Hematopoietic multipotent progenitor cell treated with erythropoietin and hydrocortisone succinate and interleukin-3 and kit ligand, for 6 days (in vitro differentiated cells): ENCODE measurements around the gene DNPH1.

Experiments used
- DNase-seq: peaks from one replicate; pipeline ENCODE4 v3.0.0-alpha.2; 2015

The DNPH1 gene

DNA sequence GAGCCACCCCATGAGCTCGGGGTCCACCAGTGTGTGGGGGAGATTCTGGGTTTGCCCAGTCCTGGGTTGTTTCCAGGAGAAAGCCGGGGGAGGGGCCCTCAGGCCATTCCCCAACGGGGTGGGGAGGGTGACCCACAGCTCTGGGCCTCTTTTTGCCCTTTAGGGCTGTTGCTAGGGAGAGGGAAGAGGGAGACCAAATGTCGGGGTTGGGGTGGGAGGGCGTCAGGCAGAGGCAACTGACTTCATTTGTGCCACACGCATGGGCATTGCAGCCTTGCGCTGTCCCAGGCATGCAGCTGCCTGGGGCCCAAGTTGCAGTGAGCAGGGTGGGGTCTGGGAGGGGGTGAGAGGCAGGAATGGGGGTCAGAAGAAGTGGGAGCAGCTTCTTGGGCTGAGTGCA is 49.2 kb downstream of the DNPH1 start:
- DNase-seq, result no peak

DNA sequence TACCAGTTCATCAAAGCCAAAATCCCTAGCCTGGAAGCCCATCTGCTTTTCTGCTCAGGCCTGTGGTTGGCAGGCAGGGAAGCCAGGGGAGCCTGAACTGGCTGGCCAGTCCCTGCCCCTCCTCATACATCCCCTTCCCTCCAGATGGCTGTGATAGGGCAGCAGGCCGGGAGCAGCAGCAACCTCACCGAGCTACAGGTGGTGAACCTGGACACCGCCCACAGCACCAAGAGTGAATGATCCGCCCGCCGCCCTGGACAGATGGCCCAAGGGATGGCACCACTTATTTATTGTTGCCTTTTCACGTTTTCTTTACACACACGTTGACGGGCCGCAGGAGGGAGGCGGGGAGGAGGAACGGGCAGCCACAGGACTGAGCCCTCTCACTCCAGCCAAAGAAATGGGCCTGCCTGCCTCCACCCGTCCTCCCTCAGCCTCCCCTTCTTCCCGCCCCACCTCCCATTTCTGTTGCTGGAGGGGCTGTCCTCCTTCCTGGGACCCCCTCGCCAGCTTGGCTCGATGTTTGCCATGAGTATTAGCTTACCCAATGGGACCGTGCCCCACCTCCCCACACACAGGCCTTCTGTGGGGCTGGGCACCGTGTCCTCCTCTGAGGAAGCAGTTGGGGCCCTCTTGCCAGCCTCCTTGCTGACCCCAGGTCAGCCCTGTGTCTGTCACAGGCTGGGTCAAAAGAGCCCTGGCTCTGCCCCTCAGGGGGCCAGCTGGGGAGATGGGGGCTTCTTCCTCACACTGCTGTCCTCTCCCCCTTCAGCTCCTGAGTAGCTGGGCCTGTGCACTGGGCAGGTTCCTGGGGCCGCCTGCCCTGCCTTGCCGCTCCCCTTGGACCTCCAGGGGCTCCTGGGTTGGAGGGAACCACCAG is 50.1 kb downstream of the DNPH1 start:
- no peak for DNase-seq

GRCh38 chr6:43178150-43178549 is 51.1 kb downstream of the DNPH1 start:
- DNase-seq, result no peak

- no peak for DNase-seq
Measured at GRCh38 chr6:43176423-43176786, 52.9 kb downstream of the DNPH1 start.

DNA sequence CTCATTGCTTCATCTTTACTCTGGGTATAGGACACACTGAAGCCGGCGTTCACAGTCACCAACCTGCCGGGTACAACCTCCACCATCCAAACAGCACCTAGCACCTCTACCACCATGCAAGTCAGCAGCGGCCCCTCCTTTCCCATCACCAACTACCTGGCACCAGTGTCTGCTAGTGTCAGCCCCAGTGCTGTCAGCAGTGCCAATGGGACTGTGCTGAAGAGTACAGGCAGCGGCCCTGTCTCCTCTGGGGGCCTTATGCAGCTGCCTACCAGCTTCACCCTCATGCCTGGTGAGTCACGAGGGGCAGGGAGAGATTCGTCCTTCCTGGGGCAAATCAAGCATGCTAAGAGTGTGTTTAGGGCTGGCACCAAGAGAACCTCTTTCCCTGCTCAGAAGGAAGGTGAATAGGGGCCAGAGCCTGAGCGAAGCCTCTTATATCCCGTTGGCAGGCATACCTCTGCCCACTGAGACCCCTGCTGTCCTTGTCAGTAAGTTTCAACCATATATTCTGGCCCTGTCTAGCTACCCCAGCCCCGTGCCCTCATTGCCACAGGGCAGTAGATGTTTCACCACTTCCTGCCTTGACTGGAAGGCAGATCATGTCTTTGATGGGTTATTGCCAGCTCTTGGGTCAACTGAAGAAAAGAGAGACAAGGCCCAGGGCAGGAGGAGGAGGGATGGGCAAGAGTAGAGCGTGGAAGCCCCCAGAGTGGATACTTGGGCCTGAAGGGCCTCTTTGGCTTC is 53.4 kb downstream of the DNPH1 start:
- peak; percentile 29 for DNase-seq
